Skin epidermis (tissue), 12 donors: ENCODE measurements around the gene CHST11.
A peak's percentile ranks its signal among the peaks of the same experiment; 100 is the strongest.

ENCODE experiments used
- H3K27ac ChIP-seq, 21 experiments: fragments of 200-600 bp; sonication (generic) in 11 of 21; one replicate each; pipeline ENCODE4 v1.5.0; 2020; ENCODE audit warnings: mild to moderate bottlenecking in 3 of 21, inconsistent platforms in 2 of 21, moderate library complexity in 2 of 21
- H3K4me3 ChIP-seq, 7 experiments: fragments of 200-600 bp; sonication (generic) in 2 of 7; one replicate each; pipeline ENCODE4 v1.5.0; 2020; ENCODE audit warnings: inconsistent platforms in 2 of 7, mild to moderate bottlenecking in 2 of 7, moderate library complexity in 1 of 7

CHST11 gene

DNA sequence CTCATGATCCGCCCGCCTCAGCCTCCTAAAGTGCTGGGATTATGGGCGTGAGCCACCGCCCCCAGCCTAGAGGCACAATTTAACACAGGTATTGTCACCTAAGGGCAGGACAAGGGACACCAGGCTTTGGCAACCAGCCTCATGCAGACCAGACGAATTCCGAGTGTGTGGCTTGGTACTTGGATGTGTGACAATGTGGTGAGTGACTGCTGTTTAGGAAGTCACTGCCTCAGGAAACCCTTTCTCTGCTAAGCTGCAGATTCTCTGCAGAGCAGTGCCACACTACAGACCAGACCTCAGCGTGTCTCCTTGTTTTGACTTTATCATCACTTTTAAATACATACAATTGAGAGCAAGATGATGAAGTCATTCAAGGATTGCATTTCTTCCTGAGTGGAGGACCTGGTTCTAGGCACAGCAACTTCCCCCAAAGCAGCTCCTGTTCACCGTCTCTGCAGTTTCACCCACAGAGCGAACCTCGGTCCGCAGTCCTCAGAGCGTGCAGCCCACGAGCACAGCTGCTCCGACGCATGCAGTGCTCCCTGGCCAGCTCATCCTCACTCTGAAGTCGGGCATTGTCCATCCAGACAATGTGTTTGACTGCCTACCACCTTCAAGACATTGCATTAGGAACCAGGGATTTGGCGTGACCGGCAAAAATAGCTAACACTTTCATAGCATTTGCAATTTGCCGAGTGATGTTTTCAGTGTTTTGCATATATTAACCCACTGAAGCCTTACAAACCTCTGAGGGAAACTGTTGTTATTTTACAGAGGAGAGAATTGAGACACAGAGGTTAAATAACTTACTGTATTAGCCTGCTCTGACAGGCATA lies 235.2 kb downstream of the CHST11 start:
- H3K4me3 ChIP-seq: no peak overlapping the region
- no peak overlapping the region for H3K27ac ChIP-seq

DNA sequence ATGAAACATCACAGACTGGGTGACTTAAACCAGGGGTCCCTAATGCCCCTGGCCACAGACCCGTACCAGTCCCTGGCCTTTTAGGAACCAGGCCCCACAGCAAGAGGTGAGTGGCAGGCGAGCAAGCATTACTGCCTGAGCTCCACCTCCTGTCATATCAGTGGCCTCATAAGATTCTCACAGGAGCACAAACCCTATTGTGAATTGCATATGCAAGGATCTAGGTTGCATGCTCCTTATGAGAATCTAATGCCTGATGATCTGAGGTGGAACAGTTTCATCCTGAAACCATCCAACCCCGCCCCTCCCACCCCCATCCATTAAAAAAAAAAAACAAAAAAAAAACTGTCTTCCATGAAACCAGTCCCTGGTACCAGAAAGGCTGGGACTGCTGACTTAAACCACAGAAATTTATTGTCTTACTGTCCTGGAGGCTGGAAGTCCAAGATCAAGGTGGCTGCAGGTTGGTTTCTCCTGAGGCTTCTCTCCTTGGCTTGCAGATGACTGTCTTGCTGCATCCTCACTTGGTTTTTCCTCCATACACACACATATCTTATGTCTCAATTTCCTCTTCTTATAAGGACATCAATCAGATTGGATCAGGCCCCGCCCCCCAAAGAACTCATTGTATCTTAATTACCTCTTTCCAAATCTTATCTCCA lies 235.9 kb downstream of the CHST11 start:
- Histone ChIP-seq H3K4me3 (no peak overlapping the region), H3K27ac (no peak overlapping the region)

DNA sequence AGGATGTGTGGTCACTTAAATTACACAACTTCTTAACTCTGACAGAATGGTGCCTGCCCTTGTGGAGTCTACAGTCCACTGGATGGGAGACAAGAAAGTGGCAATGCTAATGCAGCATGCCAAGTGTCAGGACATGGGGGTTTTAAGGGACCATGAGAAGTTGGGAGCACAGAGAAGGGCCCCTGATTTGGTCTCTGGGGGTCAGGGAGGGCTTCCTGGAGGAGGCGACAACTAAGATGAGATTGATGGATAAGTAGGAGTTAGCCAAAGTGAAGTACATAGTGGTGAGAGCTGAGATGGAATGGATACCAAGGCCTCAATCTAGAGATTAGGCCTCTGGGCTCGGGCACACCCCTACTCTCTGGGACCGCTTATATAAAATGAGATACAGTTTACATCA lies 236.7 kb downstream of the CHST11 start:
- Histone ChIP-seq H3K4me3 (no peak overlapping the region), H3K27ac (no peak overlapping the region)

DNA sequence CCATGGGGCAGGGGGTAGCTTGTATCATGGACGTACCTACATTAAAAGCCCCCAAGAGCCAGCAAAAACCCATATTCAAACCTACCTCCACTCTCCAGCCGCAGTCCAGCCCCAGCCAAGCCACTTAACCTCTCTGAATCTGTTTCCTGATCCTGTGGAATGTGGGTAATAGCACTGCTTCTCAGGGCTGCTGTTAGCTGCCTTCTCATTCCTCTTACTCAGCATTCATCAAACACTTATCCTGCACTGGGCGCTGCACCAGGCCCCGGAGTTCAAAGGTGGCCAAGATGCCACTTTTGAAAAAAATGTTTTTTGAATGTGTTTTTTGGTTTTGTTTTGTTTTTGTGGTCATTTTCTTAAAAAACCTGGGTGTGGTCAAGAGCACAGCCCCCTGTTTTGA lies 237.4 kb downstream of the CHST11 start:
- Histone ChIP-seq H3K4me3 (no peak overlapping the region), H3K27ac (peak overlapping the region in 4 of 21 experiments; percentile 4 to 58 (median 32))

DNA sequence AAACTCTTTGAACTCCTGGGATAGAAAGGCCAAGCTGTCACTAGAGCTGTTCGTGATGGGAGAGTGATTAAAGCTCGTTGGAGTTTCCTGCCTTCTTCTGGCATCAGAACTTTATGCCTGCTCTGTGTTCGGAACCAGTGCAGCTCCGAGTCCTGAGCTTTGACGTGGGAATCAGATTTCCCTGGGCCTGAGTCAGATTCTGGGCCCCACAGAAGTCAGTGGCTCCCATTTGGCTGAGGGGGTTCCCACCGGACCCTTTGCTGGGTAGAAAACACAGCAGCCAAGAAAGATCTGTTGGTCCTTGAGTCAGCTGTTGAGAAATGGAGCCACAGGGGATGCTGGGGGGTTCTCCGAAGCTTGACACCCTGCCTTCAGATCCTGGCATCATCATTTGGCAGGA lies 238.0 kb downstream of the CHST11 start:
- Histone ChIP-seq H3K4me3 (no peak overlapping the region), H3K27ac (peak overlapping the region in 8 of 21 experiments; percentile 4 to 58 (median 34))

DNA sequence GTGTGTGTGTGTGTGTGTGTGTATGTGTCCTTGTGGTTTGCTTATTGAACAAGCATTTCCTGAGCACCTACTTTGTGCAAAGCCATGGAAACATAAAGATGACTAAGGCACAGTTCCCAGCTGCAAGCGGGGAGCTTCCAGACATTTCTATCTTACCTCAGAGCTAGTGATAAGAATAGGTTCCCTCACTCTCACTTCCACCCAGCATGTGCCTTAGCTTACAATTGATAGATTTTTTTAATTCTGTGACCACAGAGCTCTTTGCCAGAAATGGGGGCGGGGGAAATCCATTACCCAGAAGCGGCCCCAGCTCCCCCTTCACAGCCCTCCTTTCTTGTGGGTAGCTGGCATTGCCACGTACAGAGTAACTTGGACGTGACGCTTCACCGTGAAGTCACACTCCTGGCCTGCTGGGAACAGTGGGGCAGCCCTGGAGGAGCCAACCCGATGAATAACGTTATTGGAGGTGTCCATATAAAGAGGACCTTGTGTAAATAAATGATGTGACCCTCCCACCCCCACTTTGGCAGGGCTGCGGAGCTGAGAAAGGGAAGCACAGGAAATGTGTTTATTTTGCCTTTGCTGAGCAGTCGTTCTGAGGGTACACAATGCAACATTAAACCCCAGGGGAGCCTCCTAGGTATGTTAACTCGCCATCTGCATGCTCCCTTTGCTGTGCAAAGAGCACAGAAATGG lies 238.9 kb downstream of the CHST11 start:
- Histone ChIP-seq H3K4me3 (no peak overlapping the region), H3K27ac (peak overlapping the region in 10 of 21 experiments; percentile 16 to 61 (median 36))

DNA sequence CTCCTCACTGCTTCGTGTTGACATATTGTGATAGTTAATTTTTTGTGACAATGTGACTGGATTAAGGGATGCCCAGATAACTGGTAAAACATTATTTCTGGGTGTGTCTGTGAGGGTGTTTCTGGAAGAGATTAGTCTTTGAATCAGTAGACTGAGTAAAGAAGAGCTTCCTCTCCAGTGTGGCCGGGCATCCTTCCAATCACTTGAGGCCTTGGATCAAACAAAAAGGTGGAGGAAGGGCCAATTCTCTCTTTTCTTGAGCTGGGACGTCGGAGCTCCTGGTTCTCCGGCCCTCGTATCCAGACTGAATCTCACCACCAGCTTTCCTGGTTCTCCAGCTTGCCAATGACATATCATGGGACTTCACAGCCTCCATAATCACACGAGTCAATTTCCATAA lies 240.4 kb downstream of the CHST11 start:
- Histone ChIP-seq H3K4me3 (no peak overlapping the region), H3K27ac (peak overlapping the region in 1 of 21 experiments; percentile 54)

DNA sequence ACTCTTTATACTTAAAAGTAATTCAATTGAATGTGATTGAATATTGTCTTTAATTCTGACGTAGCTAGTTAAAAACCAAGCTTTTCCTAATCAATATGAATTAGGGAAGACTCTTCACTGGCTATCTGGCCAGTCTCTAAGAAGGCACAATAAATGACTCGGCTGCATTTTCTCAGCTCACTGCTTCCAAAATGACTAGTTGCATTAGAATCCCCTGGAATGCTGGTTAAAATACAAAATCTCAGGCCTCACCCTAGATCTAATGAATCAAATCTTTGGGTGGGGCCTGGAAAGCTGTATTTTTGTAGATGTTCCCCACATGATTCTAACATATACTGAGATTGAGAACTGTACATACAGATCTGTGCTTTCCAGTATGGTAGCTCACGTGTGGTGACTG lies 242.1 kb downstream of the CHST11 start:
- H3K4me3 ChIP-seq: no peak overlapping the region
- peak overlapping the region in 4 of 21 experiments; percentile 2 to 76 (median 10) for H3K27ac ChIP-seq

DNA sequence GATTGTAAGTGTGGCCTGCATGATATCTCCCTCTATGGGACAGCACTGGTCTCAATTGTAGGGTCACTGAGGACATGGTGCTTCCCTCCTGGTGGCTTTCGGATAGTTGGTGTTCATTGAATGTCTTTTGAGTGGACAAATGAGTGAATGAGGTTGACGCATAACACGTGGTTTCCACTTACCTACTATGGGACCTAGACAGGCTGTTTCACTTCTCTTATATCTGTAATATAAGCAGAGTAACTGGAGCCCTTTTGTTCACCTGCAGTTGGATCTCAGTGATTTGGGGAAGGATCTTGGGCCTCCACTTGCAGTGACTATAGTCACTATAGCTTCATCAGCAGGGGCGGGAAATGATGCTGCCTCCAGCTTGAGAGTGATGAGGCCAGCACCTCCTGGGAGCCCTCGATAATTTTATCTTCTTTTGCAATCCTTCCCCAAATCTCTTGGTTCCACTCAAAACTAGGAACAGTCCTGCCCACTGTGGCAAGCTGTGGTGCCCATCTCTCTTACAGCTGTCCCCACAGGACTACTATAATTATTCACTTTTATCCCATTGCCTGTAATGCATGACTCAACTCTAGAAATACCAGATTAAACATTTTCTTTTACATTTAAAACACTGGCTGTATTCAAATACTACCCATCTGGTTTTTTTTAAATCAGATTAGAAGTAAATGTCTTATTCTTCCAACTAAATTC lies 242.9 kb downstream of the CHST11 start:
- H3K27ac ChIP-seq: peak overlapping the region in 6 of 21 experiments; percentile 5 to 76 (median 13)
- no peak overlapping the region for H3K4me3 ChIP-seq

DNA sequence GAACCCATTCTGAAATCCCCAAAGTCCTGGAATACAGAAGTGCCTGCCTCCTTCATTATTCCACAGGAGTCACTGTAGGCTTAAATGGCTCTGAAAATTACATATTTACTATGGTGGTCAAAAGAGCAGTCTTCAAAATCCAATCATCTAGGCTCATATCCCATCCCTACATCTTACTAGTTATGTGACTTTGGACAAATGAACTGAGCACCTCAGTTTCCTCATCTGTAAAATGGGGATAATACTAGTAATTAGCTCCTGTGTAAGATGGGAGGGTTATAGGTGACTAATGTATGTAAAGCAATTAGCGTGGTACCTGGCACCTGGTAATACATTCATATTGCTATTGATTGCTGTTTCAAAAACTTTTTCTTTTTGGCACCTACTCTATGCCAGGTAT lies 243.6 kb downstream of the CHST11 start:
- Histone ChIP-seq H3K4me3 (no peak overlapping the region), H3K27ac (peak overlapping the region in 1 of 21 experiments; percentile 46)

DNA sequence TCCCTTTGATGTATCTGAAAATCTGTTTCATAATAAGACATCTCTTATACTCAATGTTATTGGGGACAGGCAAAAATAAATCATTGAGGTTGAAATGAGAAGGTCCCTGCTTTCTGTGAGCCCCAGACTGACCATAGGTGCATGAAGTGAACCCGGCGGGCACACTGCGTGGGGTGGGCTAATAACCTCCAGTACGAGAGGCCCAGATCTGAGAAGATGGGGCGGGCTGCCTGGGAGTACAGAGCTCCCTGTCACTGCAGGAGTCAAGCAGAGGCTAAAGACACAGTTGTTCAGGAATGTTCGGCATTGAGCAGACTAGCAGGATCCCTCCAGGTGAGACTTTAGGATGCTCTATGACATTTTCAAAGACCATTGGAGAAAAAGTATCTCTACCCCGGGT lies 244.6 kb downstream of the CHST11 start:
- Histone ChIP-seq H3K27ac (peak overlapping the region in 1 of 21 experiments; percentile 64), H3K4me3 (no peak overlapping the region)

DNA sequence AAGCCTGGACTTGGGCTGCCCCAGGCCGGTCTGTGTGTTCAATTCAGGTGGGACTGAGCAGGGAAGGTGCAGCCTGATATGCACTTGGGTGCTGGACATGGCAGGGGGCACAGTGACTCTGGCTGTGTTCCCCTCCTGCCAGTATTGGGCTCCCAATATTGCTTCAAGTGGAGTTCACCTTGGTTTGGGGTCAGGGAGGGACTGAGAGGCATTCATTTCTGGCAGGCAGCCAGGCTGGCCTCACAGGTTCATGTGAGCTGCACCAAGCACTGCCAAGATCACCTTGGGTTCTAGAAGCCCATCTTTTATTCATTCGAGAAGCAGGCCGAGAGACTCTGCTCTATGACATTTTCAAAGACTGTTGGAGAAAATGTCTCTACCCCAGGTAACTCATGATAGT lies 245.0 kb downstream of the CHST11 start:
- H3K27ac ChIP-seq: peak overlapping the region in 1 of 21 experiments; percentile 64
- H3K4me3 ChIP-seq: no peak overlapping the region

DNA sequence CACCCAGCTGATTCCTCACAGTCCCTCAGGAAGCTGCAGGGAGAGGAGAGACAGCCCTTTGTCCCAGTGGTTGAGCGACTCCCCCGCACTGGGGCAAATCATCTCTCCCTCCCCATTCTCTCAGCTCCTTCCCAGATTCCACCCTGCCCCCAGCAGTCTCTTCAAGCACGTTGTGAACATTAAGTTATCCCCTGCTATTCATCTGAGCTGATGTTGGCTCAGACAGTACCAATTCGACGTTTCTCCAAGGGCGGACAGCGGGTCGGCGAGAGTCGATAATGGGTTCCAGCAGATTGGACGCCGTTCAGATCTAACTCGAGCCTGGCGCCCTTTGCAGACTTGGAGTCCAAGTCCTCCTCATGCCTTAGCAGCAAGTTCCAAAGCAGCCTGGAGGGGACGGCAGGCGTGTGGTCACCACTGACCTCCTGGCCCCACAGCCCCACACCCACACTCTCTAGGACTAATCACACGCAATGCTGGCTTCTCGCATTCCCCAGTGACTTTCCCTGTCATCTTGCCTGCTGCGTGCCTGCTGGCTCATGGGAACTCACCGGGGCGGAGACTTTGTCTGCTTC lies 245.9 kb downstream of the CHST11 start:
- Histone ChIP-seq H3K4me3 (no peak overlapping the region), H3K27ac (peak overlapping the region in 2 of 21 experiments; percentile 17 to 64)

DNA sequence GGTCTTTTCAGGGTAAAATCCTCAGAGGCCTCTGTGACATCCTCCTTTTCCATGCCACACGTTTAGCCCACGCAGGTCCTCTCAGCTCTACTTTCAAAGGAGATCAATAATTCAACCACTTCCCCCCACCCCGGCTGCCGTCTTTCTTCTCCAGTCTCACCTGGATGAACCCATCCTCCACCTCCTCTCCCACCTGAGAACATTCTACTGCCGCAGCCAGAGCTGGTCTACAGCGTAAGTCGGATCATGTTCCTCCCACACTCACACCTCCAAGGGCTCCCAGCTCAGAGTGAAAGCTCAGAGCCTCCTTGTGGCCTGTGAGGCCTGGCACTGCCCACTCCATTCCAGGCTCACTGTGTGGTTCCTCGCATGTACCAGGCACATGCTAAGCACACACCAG lies 246.6 kb downstream of the CHST11 start:
- Histone ChIP-seq H3K27ac (peak overlapping the region in 1 of 21 experiments; percentile 27), H3K4me3 (no peak overlapping the region)

DNA sequence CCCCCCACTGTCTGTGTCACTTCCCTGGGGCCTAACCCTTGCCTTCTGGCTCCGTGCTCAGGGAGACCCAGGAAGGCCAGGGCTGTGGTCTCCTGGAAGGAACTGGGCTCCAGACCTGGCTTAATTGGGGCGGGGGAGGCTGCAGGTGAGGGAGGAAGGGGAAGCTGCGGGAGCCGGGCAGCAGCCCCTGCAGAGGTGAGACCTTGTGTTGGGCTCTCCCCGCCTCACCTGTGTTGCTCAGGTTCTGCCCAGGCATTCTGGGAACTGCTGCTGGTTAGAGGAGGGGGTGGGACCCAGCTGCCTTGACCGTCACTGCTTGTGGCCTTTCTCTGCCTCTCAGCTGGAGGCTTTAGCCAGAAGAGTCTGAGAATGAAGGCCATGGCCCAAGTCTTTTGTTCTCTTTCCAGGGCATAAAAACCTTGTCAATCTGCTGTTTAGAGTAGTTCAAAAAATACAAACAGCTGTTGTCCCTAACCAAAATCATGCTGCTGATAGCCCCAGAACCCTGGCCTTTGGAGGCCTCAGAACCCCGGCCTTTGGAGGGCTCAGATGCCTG lies 247.6 kb downstream of the CHST11 start:
- H3K4me3 ChIP-seq: no peak overlapping the region
- H3K27ac ChIP-seq: peak overlapping the region in 3 of 21 experiments; percentile 16 to 27 (median 24)

DNA sequence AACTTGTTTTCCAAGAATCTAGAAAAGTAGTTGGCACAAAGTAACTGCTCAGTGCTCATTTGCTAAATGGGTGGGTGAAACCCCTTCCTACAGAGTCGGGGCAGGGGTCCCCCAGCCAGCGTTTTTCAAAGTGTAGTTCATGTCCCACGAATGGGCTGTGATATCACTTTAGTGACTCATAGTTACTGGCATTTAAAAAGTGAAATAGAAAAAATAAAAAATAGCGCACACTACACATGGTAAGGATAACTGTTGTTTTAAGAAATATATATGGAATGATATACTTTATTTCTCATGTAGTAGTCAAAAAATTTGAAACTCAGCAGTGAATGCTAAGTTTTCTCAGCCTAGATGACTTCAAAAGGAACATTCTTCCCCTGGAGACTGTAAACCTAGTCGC lies 250.4 kb downstream of the CHST11 start:
- Histone ChIP-seq H3K27ac (no peak overlapping the region), H3K4me3 (no peak overlapping the region)

DNA sequence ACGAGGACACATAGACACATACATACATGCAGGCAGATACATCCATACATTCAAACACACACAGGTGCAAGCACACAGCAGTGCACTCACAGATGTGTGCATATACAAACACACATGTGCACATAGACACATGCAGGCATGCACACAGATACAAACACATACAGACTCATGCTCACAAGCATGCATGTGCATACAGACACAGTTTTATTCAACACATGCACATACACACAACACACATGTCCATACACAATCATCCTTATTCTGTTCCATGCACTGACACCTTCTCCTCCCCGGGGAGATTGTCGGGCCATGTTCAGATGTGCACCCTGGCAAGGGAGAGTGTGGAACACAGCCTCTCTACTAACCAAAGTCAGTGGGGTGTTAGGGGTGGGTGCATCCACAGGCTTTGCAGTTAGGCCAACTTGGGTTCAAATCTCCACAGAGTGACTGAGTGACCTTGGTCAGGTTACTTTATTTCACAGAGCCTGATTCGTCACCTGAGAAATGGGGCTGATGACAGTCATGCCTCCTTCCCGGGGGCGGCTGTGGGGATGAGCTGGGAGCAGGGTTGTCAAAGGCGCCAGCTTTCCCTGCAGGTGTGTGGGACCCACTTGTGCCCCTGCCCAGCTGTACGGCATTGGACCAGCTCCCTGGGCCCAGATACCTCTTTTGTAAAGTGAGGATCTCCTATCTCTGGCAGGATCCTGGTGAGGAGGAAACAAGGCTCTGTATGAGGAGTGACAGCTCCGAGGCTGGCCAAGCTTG lies 251.2 kb downstream of the CHST11 start:
- H3K27ac ChIP-seq: no peak overlapping the region
- H3K4me3 ChIP-seq: no peak overlapping the region

DNA sequence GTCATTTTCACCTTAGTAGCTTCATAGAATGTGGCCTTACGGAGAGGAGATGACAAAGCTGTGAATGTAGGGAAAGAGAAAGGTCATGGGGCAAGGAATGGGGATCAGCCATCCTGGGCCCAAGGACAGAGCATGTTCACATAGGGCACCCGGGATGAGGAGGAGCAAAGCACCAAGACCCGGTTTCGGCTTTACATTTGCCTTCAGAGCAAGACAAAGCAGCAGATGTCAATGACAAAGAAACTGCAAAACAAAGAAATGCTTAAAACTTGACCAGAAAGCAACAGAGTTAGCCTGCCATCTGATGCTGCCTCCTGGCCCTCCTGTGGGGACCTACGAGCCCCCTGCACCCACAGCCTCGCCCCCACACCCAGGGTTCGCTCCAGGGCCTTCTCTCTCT lies 252.1 kb downstream of the CHST11 start:
- H3K4me3 ChIP-seq: no peak overlapping the region
- H3K27ac ChIP-seq: peak overlapping the region in 1 of 21 experiments; percentile 73
